Measurements from ENCODE around the gene ALOX15. TPM values are rescaled to one million over a fixed set of nuclear protein-coding genes. Genes with fewer than 3 reads are reported as not detected.
"Not testable (repeated sequence)": the region's sequence is repeated elsewhere in the genome, so short reads cannot be mapped to it uniquely, and the experiment has no call there.

Gene ALOX15
- total RNA-seq = not detected in 2 replicates

- DNase-seq = no peak
- ATAC-seq (ENCODE audit: low read depth) = no peak
- POLR2A ChIA-PET = interaction anchor here (0.6 kb wide), 1 partner anchor 442 kb away, joined by 3 read pairs; no protein-coding TSS in a partner anchor
- H3K27me3 Mint-ChIP-seq = peaks cover 52% of the 10 kb centered on the region
- intact Hi-C loops (cut with micrococcal nuclease) = no loop called here
- peak within 1 kb of the TSS; percentile 64 for H3K27ac Mint-ChIP-seq
- no peaks in the 10 kb centered on the region for H3K9me3 Mint-ChIP-seq
- no peak for TF ChIP-seq CTCF (IDR thresholded peaks at IDR 0.05)
- no peak within 1 kb of the TSS for H3K4me3 Mint-ChIP-seq
- no peaks in the 10 kb centered on the region for H3K36me3 Mint-ChIP-seq (ENCODE audit: low read depth)
- H3K4me1 Mint-ChIP-seq = peaks cover 35% of the 10 kb centered on the region
- CTCF ChIA-PET = no interaction called here
Measured at GRCh38 chr17:4641297-4642195, at the start of gene ALOX15. Gene ALOX15 (minus strand): TSS chr17:4641678. CDS start chr17:4641651, 27 bp downstream.

GRCh38 chr17:4690745-4691144 lies 49.3 kb upstream of the ALOX15 start:
- Mint-ChIP-seq H3K4me3 (no peak overlapping the region), H3K27ac (no peak overlapping the region), H3K9me3 (no peaks in the 10 kb centered on the region), H3K27me3 (no peaks in the 10 kb centered on the region), H3K4me1 (peaks cover 3% of the 10 kb centered on the region), H3K36me3 (ENCODE audit: low read depth) (peaks cover 59% of the 10 kb centered on the region)
- intact Hi-C loops (cut with micrococcal nuclease) = no loop called here
- ChIA-PET CTCF (no interaction called here), POLR2A (no interaction called here)
- ATAC-seq (ENCODE audit: low read depth) (no peak), DNase-seq (no peak)
- TF ChIP-seq CTCF (IDR thresholded peaks at IDR 0.05) = no peak

GRCh38 chr17:4689872-4690271 lies 48.4 kb upstream of the ALOX15 start:
- intact Hi-C loops (cut with micrococcal nuclease); H3K4me3 Mint-ChIP-seq; POLR2A ChIA-PET; H3K9me3 Mint-ChIP-seq; H3K27me3 Mint-ChIP-seq; H3K27ac Mint-ChIP-seq; DNase-seq; CTCF ChIA-PET; H3K4me1 Mint-ChIP-seq; ATAC-seq (ENCODE audit: low read depth): not testable (repeated sequence)
- H3K36me3 Mint-ChIP-seq (ENCODE audit: low read depth) = peaks cover 65% of the 10 kb centered on the region

- POLR2A ChIA-PET; CTCF ChIA-PET; intact Hi-C loops (cut with micrococcal nuclease); H3K4me3 Mint-ChIP-seq; H3K4me1 Mint-ChIP-seq; DNase-seq; ATAC-seq (ENCODE audit: low read depth); H3K27me3 Mint-ChIP-seq; H3K27ac Mint-ChIP-seq; H3K9me3 Mint-ChIP-seq: not testable (repeated sequence)
- H3K36me3 Mint-ChIP-seq (ENCODE audit: low read depth) = peaks cover 76% of the 10 kb centered on the region
Measured at GRCh38 chr17:4683739-4684138, 42.3 kb upstream of the ALOX15 start.

GRCh38 chr17:4679658-4680057 lies 38.2 kb upstream of the ALOX15 start:
- H3K36me3 Mint-ChIP-seq (ENCODE audit: low read depth) = peaks cover 83% of the 10 kb centered on the region
- no peak for TF ChIP-seq CTCF (IDR thresholded peaks at IDR 0.05)
- ChIA-PET POLR2A (no interaction called here), CTCF (no interaction called here)
- no peak overlapping the region for H3K4me3 Mint-ChIP-seq
- no peak for ATAC-seq (ENCODE audit: low read depth)
- intact Hi-C loops (cut with micrococcal nuclease) = no loop called here
- H3K9me3 Mint-ChIP-seq = no peaks in the 10 kb centered on the region
- no peak overlapping the region for H3K27ac Mint-ChIP-seq
- no peak for DNase-seq
- no peaks in the 10 kb centered on the region for H3K27me3 Mint-ChIP-seq
- no peaks in the 10 kb centered on the region for H3K4me1 Mint-ChIP-seq

GRCh38 chr17:4678448-4679026 lies 37.1 kb upstream of the ALOX15 start:
- Mint-ChIP-seq H3K4me1 (no peaks in the 10 kb centered on the region), H3K36me3 (ENCODE audit: low read depth) (peaks cover 83% of the 10 kb centered on the region), H3K4me3 (no peak overlapping the region), H3K27me3 (no peaks in the 10 kb centered on the region), H3K27ac (no peak overlapping the region), H3K9me3 (no peaks in the 10 kb centered on the region)
- no peak for DNase-seq
- ChIA-PET POLR2A (interaction anchor here (0.7 kb wide), 1 partner anchor 48 kb away, joined by 3 read pairs; no protein-coding TSS in a partner anchor), CTCF (no interaction called here)
- ATAC-seq (ENCODE audit: low read depth) = no peak
- TF ChIP-seq CTCF (IDR thresholded peaks at IDR 0.05) = no peak
- intact Hi-C loops (cut with micrococcal nuclease) = no loop called here
